IMR-90 (cell line): ENCODE results near the gene POFUT2. TPM values are rescaled to one million over a fixed set of nuclear protein-coding genes. Genes with fewer than 3 reads are reported as not detected.

ENCODE experiments used
- ATAC-seq: fragments of 200-7000 bp; cut with Tn5 transposase; 2 replicates; pipeline ENCODE4 v1.9.1; 2020; ENCODE audit warnings: low read depth, mild to moderate bottlenecking, moderate library complexity
- BruUV-seq: library from RNA; stranded (reverse); fragments of 400-500 nt; replicated peaks from 2 replicates; lab custom pipeline; 2021; lab: Mats Ljungman, UMichigan
- CTCF ChIA-PET: fragments of 300-600 bp; formaldehyde crosslinking; extraction: SDS; loops from one replicate; lab custom pipeline; 2021; ENCODE audit warnings: antibody characterized with exemption; lab: Yijun Ruan, JAX
- POLR2A ChIA-PET: fragments of 300-600 bp; sonication (Branson Sonifier 250); formaldehyde crosslinking; loops from one replicate; lab custom pipeline; 2022; ENCODE audit warnings: antibody characterized with exemption; ENCODE audit not compliant: unreplicated experiment; lab: Charles Lee
- DNase-seq: peaks from one replicate; pipeline ENCODE4 v3.0.0; 2013
- H2AFZ ChIP-seq: replicated peaks from 2 replicates; pipeline ENCODE3; 2013; ENCODE audit warnings: low read length, mild to moderate bottlenecking; ENCODE audit not compliant: poor library complexity
- H2AK5ac ChIP-seq: 2 replicates; pipeline ENCODE4 v1.6.1; 2013; ENCODE audit warnings: low read depth, low read length, inconsistent platforms
- H2AK9ac ChIP-seq: replicated peaks from 2 replicates; pipeline ENCODE3; 2013; ENCODE audit warnings: mild to moderate bottlenecking, low read depth, low read length, moderate library complexity; ENCODE audit not compliant: poor library complexity
- H2BK120ac ChIP-seq: 2 replicates; pipeline ENCODE4 v1.6.1; 2013; ENCODE audit warnings: low read depth, low read length, inconsistent platforms
- H2BK15ac ChIP-seq: 3 replicates; pipeline ENCODE4 v1.6.1; 2013; ENCODE audit warnings: low read depth, low read length, inconsistent platforms
- H2BK20ac ChIP-seq: 2 replicates; pipeline ENCODE4 v1.6.1; 2013; ENCODE audit warnings: low read depth, mild to moderate bottlenecking, inconsistent platforms, low read length, moderate library complexity
- H2BK5ac ChIP-seq: 2 replicates; pipeline ENCODE4 v1.6.1; 2013; ENCODE audit warnings: mild to moderate bottlenecking, low read depth, low read length, inconsistent platforms; ENCODE audit not compliant: poor library complexity, severe bottlenecking
- H3K14ac ChIP-seq: replicated peaks from 2 replicates; pipeline ENCODE4 v1.6.1; 2013; ENCODE audit warnings: low read depth, low read length, inconsistent platforms
- H3K18ac ChIP-seq: 2 replicates; pipeline ENCODE4 v1.6.1; 2013; ENCODE audit warnings: low read depth, low read length, control low read depth
- H3K23ac ChIP-seq: 2 replicates; pipeline ENCODE4 v1.6.1; 2013; ENCODE audit warnings: low read depth, low read length, inconsistent platforms
- H3K27ac ChIP-seq: 2 replicates; pipeline ENCODE4 v1.5.1; 2013; ENCODE audit warnings: mild to moderate bottlenecking, control low read depth, low read length; ENCODE audit not compliant: insufficient read depth
- H3K27me3 ChIP-seq: 2 replicates; pipeline ENCODE4 v1.6.1; 2013; ENCODE audit warnings: low read length; ENCODE audit not compliant: control insufficient read depth, insufficient read depth
- H3K36me3 ChIP-seq: 2 replicates; pipeline ENCODE4 v1.6.1; 2013; ENCODE audit warnings: low read length, mixed read lengths; ENCODE audit not compliant: control insufficient read depth, insufficient read depth
- H3K4ac ChIP-seq: 2 replicates; pipeline ENCODE4 v1.6.1; 2013; ENCODE audit warnings: low read depth, low read length, inconsistent platforms
- H3K4me1 ChIP-seq: 2 replicates; pipeline ENCODE4 v1.6.1; 2013; ENCODE audit warnings: low read length, mixed read lengths; ENCODE audit not compliant: control insufficient read depth, insufficient read depth
- H3K4me2 ChIP-seq: 2 replicates; pipeline ENCODE4 v1.6.1; 2013; ENCODE audit warnings: low read depth, mild to moderate bottlenecking, control low read depth, low read length, moderate library complexity
- H3K4me3 ChIP-seq: 2 replicates; pipeline ENCODE4 v1.5.1; 2013; ENCODE audit warnings: low read depth, mild to moderate bottlenecking, control low read depth, low read length, moderate library complexity; ENCODE audit not compliant: insufficient read depth
- H3K56ac ChIP-seq: 2 replicates; pipeline ENCODE4 v1.6.1; 2013; ENCODE audit warnings: low read length, inconsistent platforms; ENCODE audit not compliant: insufficient read depth; ENCODE audit errors: extremely low read depth
- H3K79me1 ChIP-seq, 2 experiments: 2 replicates each; pipeline ENCODE4 v1.6.1; 2013; ENCODE audit warnings: low read length in 2 of 2, inconsistent platforms in 1 of 2, low read depth in 1 of 2
- H3K9ac ChIP-seq: 2 replicates; pipeline ENCODE4 v1.6.1; 2013; ENCODE audit warnings: low read depth, low read length, control low read depth
- H3K9me1 ChIP-seq: 2 replicates; pipeline ENCODE4 v1.6.1; 2013; ENCODE audit warnings: low read length, inconsistent platforms; ENCODE audit not compliant: insufficient read depth
- H3K9me3 ChIP-seq: 2 replicates; pipeline ENCODE4 v1.6.1; 2013; ENCODE audit warnings: low read length; ENCODE audit not compliant: control insufficient read depth, insufficient read depth
- H4K20me1 ChIP-seq: 2 replicates; pipeline ENCODE4 v1.6.1; 2013; ENCODE audit warnings: low read length, inconsistent platforms; ENCODE audit not compliant: insufficient read depth
- H4K5ac ChIP-seq: 2 replicates; pipeline ENCODE4 v1.6.1; 2013; ENCODE audit warnings: mild to moderate bottlenecking, low read depth, low read length, control low read depth
- H4K8ac ChIP-seq, 2 experiments: 2 replicates each; pipeline ENCODE4 v1.6.1; 2013; ENCODE audit warnings: low read depth in 2 of 2, low read length in 2 of 2, control low read depth in 1 of 2, inconsistent platforms in 1 of 2
- H4K91ac ChIP-seq: 2 replicates; pipeline ENCODE4 v1.6.1; 2013; ENCODE audit warnings: low read depth, low read length, inconsistent platforms; ENCODE audit not compliant: insufficient read depth
- FOS ChIP-seq: fragments of 150-350 bp; IDR thresholded peaks from 2 replicates; pipeline ENCODE4 v1.6.1; 2016; ENCODE audit warnings: low read depth, low read length
- MAZ ChIP-seq: IDR thresholded peaks from 2 replicates; pipeline ENCODE4 v1.6.1; 2012; ENCODE audit warnings: low read depth, mild to moderate bottlenecking, low read length, improper control_type of control experiment, moderate library complexity, borderline replicate concordance
- MXI1 ChIP-seq: IDR thresholded peaks from 2 replicates; pipeline ENCODE4 v1.6.1; 2012; ENCODE audit warnings: low read depth, mild to moderate bottlenecking, low read length, moderate library complexity, borderline replicate concordance
- NFE2L2 ChIP-seq: fragments of 150-350 bp; IDR thresholded peaks from 2 replicates; pipeline ENCODE4 v1.6.1; 2016; ENCODE audit warnings: low read depth, mild to moderate bottlenecking, low read length
- POLR2A ChIP-seq: IDR thresholded peaks from 2 replicates; pipeline ENCODE4 v1.6.1; 2012; ENCODE audit warnings: mild to moderate bottlenecking, low read depth, low read length
- WGBS, 2 experiments: methylation state at CpG; one replicate each; pipeline versions ENCODE4 v1.1.5 to v1.1.7; 2013; ENCODE audit warnings: missing lambda C conversion rate in 2 of 2; ENCODE audit not compliant: insufficient read length in 1 of 2; ENCODE audit errors: extremely low coverage in 2 of 2; 5-methylcytosine and 5-hydroxymethylcytosine counted together
- dilution Hi-C: fragments of 300-500 bp; cut with HindIII; formaldehyde crosslinking; loops from one replicate; pipeline ENCODE4 v1.14.3; 2018; ENCODE audit warnings: low sequenced_read_pairs; ENCODE audit not compliant: unreplicated experiment
- in situ Hi-C: fragments of 300-500 bp; cut with MboI; formaldehyde crosslinking; loops from 3 replicates; pipeline ENCODE4 v1.14.3; 2019; ENCODE audit warnings: low sequenced_read_pairs, inconsistent platforms, mixed read lengths
- intact Hi-C: fragments of 100-400 bp; cut with micrococcal nuclease; formaldehyde crosslinking; loops from 2 replicates; pipeline ENCODE4 v1.10.0; 2022
- polyA plus RNA-seq, 3 experiments: library from polyadenylated mRNA; depleted of rRNA; stranded (reverse); fragments of >200 nt; gene quantifications; 2 replicates each; pipeline ENCODE4 v1.2.3, GENCODE V29; 2012; ENCODE audit warnings: low replicate concordance in 1 of 3
- total RNA-seq: library from RNA; depleted of rRNA; stranded (reverse); fragments of >200 nt; gene quantifications from 2 replicates; pipeline ENCODE4 v1.2.3, GENCODE V29; 2012
- TF ChIP-seq, protein P1 (sequence below): fragments of 150-350 bp; IDR thresholded peaks from 2 replicates; pipeline ENCODE4 v1.6.1; 2016; ENCODE audit warnings: low read depth, mild to moderate bottlenecking, low read length, moderate library complexity, borderline replicate concordance
- TF ChIP-seq, protein P2 (sequence below): conservative IDR thresholded peaks from 2 replicates; pipeline ENCODE4 v1.5.1; 2012; ENCODE audit warnings: mild to moderate bottlenecking, low read depth, low read length, improper control_type of control experiment

POFUT2 gene
- total and polyA plus RNA-seq, 2 of the 4 experiments (the other 2 are of a cell fraction), result 18.8 to 59.3 TPM

DNA sequence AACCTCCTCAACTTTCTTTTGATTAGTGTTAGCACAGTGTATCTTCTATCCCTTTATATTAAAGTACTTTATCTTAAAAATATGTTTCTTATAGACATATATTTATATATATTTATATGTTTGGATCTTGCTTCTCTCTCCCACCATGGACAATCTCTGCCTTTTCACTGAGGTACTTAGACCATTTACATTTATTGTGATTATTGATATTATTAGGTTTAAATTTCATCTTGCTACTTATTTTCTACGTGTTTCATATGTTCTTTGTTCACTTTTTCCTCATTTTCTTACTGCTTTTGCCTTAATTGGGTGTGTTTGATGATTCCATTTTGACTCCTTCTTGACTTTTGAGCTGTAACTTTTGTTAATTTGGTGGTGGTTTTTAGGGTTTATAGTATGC lies 70.7 kb downstream of the POFUT2 start:
- intact Hi-C loops (no loop called here), dilution Hi-C loops (no loop called here), in situ Hi-C loops (no loop called here)
- no CpG with 5 or more reads among the region's 1 CpG for WGBS, 2 experiments
- no peak for ATAC-seq
- no peak for DNase-seq
- no peak overlapping the region for H4K91ac ChIP-seq
- no peak overlapping the region for H2BK120ac ChIP-seq
- TF ChIP-seq FOS, result no peak
- TF ChIP-seq, protein P1, sequence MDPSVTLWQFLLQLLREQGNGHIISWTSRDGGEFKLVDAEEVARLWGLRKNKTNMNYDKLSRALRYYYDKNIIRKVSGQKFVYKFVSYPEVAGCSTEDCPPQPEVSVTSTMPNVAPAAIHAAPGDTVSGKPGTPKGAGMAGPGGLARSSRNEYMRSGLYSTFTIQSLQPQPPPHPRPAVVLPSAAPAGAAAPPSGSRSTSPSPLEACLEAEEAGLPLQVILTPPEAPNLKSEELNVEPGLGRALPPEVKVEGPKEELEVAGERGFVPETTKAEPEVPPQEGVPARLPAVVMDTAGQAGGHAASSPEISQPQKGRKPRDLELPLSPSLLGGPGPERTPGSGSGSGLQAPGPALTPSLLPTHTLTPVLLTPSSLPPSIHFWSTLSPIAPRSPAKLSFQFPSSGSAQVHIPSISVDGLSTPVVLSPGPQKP, result no peak
- TF ChIP-seq MXI1, result no peak
- TF ChIP-seq, protein P2, sequence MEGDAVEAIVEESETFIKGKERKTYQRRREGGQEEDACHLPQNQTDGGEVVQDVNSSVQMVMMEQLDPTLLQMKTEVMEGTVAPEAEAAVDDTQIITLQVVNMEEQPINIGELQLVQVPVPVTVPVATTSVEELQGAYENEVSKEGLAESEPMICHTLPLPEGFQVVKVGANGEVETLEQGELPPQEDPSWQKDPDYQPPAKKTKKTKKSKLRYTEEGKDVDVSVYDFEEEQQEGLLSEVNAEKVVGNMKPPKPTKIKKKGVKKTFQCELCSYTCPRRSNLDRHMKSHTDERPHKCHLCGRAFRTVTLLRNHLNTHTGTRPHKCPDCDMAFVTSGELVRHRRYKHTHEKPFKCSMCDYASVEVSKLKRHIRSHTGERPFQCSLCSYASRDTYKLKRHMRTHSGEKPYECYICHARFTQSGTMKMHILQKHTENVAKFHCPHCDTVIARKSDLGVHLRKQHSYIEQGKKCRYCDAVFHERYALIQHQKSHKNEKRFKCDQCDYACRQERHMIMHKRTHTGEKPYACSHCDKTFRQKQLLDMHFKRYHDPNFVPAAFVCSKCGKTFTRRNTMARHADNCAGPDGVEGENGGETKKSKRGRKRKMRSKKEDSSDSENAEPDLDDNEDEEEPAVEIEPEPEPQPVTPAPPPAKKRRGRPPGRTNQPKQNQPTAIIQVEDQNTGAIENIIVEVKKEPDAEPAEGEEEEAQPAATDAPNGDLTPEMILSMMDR, result no peak
- no peak for TF ChIP-seq POLR2A
- TF ChIP-seq NFE2L2, result no peak
- no peak for TF ChIP-seq MAZ
- no peaks in the 10 kb centered on the region for H3K27me3 ChIP-seq
- H2AK9ac ChIP-seq, result no peak overlapping the region
- H2BK20ac ChIP-seq, result no peak overlapping the region
- no peak overlapping the region for H4K5ac ChIP-seq
- H3K4ac ChIP-seq, result no peak overlapping the region
- H3K27ac ChIP-seq, result no peak overlapping the region
- H3K9ac ChIP-seq, result no peak overlapping the region
- H3K56ac ChIP-seq, result no peak overlapping the region
- H3K23ac ChIP-seq, result no peak overlapping the region
- peaks cover 2% of the 10 kb centered on the region; the same call in 1 of the 2 replicates for H3K9me3 ChIP-seq
- ChIA-PET CTCF (no interaction called here), POLR2A (no interaction called here)
- H3K9me1 ChIP-seq, result peaks cover 19% of the 10 kb centered on the region
- no peak overlapping the region for H2BK5ac ChIP-seq
- H3K18ac ChIP-seq, result no peak overlapping the region
- BruUV-seq, result no TSS peak
- no peak overlapping the region for H2AFZ ChIP-seq
- H3K4me3 ChIP-seq, result no peak overlapping the region
- H2BK15ac ChIP-seq, result no peak overlapping the region
- peaks cover 8% of the 10 kb centered on the region for H3K4me1 ChIP-seq
- H3K4me2 ChIP-seq, result no peak overlapping the region
- peaks cover 21% of the 10 kb centered on the region; the same call in 1 of the 2 replicates for H4K20me1 ChIP-seq
- peaks cover 30 to 35% of the 10 kb centered on the region in 2 experiments for H3K79me1 ChIP-seq
- no peak overlapping the region for H3K14ac ChIP-seq
- no peak overlapping the region for H4K8ac ChIP-seq
- H3K36me3 ChIP-seq, result peaks cover 40% of the 10 kb centered on the region
- no peak overlapping the region for H2AK5ac ChIP-seq
